HG03575 (cell line): ENCODE measurements around the gene SCFD1.
"Not testable (repeated sequence)": the region's sequence is repeated elsewhere in the genome, so short reads cannot be mapped to it uniquely, and the experiment has no call there.

Experiments used
- ATAC-seq: cut with Tn5 transposase; IDR thresholded peaks from one replicate; pipeline ENCODE4 v1.9.1; 2021; ENCODE audit not compliant: unreplicated experiment, insufficient number of reproducible peaks, low FRiP score; ENCODE audit errors: extremely low read depth

SCFD1 gene

GRCh38 chr14:30656190-30656632, 34.1 kb downstream of the SCFD1 start:
- ATAC-seq = no peak

GRCh38 chr14:30657050-30657449, 34.9 kb downstream of the SCFD1 start:
- no peak for ATAC-seq

GRCh38 chr14:30657606-30658163, 35.6 kb downstream of the SCFD1 start:
- no peak for ATAC-seq

DNA sequence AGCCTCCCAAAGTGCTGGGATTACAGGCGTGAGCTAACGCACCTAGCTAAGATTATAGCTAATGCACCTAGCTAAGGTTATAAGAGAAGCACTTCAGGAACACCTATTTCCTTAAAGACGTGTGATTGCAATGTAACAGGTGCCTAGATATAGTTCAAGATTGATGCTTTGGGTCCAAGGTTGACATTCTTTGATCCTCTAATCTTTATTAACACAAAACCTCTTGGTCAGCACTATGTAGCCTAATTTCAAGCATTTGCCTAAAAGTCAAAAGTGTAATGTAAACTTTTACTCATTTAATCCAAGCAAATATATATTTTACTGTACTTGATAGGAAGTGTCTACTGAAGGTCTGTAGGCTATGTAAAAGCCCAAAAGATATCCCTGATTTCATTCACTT, 36.5 kb downstream of the SCFD1 start:
- no peak for ATAC-seq

DNA sequence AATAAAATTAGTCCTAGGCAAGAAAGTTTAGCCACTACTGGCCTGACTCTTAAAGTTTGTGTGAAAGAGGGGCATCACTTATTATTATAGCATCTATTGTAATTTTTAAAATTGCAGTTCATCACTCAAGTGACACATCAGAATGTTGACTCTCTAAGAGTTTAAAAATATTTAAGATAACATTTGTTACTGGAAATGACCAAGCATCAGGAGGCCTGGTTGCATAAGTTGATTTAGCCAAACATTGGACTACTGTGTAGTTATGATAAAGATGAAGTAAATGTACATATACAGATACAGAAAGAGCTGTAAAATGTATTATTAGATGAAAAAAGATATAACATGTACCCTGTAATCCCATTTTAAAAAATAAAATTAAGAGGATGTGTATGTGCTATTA, 47.5 kb downstream of the SCFD1 start:
- no peak for ATAC-seq

DNA sequence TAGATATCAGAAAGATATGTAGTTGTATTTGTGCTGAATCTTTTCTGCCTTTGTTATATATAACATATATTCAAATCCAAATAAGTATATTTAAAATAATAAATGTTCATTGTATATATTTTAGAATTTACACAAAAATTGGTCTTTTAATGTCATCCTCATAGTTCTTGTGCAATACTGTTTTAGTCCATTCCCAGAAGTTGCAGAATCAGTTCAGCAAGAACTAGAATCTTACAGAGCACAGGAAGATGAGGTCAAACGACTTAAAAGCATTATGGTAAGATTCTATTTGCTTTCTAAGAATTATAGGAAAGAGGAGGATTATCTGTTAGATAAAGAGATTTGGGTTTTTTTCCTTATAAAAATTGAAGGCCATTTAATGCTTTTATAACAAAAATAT, 51.0 kb downstream of the SCFD1 start:
- ATAC-seq = no peak

GRCh38 chr14:30678926-30679431, 56.9 kb downstream of the SCFD1 start:
- ATAC-seq = no peak

DNA sequence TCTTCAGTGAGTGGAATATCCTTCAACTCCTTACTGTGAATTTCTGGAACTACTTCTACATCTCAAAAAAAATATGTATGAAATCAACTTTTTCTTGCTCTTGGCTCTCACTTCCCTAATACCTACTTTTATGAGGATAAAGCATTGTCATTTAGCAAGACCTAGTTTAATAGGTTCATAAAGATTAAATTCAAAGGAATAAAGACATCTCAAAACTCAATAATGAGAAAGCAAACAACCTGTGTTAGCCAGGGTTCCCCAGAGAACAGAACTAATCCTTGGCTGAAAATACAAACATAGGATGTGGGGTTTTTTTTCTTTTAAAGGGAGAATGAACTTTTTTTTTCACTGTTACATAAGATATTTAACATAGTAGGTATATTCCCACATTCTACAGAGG, 57.9 kb downstream of the SCFD1 start:
- ATAC-seq = no peak

GRCh38 chr14:30680776-30681175, 58.7 kb downstream of the SCFD1 start:
- ATAC-seq = not testable (repeated sequence)

GRCh38 chr14:30681752-30682355, 59.7 kb downstream of the SCFD1 start:
- no peak for ATAC-seq

DNA sequence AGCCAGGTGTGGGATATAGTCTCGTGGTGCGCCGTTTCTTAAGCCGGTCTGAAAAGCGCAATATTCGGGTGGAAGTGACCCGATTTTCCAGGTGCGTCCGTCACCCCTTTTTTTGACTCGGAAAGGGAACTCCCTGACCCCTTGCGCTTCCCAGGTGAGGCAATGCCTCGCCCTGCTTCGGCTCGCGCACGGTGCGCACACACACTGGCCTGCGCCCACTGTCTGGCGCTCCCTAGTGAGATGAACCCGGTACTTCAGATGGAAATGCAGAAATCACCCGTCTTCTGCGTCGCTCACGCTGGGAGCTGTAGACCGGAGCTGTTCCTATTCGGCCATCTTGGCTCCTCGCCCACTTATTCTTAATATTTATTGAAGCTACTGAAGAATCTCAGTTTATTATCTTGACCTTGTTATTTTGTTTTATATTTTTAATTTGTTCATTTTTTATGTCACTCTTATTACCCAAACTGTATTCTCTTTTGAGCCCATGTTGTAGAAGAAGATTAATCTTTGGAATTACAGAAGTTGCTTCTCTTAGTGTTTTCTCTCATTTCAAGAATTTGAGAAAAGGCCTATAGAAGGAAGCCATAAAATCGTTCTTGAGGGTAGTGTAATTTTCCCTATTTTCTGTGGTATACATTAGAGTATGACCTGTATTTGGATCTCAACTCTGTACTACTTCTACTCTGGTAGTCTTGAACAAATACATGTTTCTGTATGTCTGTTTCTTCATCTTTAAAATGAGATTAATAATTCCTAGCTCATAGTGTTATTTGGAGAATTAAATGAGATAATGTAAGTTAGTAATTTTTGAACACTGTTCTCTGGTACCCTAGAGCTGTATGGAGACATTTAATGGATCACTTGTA, 68.6 kb downstream of the SCFD1 start:
- ATAC-seq = not testable (repeated sequence)

GRCh38 chr14:30691751-30692398, 69.8 kb downstream of the SCFD1 start:
- ATAC-seq = no peak

DNA sequence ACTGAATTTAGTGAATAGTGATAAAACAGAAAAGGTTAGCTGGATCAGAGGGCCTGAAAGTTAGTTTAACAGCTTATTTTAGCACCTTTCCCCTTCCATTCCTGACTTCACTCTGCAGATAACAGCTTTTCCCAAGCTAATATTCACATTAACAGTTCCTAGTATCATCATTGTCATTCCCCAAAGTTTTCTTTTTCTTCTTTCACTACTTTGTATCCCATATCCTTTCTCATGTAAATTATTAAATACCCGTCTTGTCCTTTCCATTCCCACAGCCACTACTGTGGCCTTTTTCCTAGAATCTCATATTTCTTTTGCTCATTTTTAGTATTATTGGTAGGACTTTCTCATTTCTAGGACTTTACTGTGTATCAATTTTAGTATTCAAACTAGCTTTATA, 70.5 kb downstream of the SCFD1 start:
- no peak for ATAC-seq

GRCh38 chr14:30698463-30698862, 76.3 kb downstream of the SCFD1 start:
- ATAC-seq = no peak

DNA sequence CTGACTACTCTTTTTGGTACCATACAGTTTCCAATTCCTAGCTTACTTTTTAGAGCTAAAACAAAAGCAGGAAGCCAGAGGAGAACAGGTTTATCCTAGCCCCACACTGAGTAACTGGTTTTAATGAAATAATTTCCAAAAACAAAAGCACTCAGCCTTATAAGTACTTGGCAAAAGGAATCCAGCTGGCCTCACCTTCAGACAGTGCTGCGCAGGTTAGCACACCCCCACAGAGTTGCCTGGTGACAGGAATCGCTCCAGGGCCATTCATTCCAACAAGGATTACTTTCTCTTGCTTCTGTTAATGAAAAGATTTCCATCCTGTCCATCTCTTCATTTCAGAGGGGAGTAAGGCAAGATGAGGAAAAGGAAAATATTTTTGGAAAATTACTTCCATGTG, 84.6 kb downstream of the SCFD1 start:
- ATAC-seq = no peak

DNA sequence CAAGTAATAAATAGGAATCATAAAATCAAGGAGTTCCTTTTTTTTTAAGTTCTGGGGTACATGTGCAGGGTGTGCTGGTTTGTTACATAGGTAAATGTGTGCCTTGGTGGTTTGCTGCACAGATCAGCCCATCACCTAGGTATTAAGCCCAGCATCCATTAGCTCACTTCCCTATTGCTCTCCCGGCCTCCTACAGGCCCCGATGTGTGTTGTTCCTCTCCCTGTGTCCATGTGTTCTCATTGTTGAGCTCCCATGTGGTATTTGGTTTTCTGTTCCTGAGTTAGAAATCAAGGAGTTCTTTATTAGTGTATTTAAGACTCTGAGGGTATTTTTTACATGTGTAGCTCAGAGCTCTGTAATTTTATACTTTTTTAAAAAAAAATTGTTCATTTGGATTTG, 86.0 kb downstream of the SCFD1 start:
- ATAC-seq = no peak

- no peak for ATAC-seq
Observed at GRCh38 chr14:30709201-30709600, 87.1 kb downstream of the SCFD1 start.

DNA sequence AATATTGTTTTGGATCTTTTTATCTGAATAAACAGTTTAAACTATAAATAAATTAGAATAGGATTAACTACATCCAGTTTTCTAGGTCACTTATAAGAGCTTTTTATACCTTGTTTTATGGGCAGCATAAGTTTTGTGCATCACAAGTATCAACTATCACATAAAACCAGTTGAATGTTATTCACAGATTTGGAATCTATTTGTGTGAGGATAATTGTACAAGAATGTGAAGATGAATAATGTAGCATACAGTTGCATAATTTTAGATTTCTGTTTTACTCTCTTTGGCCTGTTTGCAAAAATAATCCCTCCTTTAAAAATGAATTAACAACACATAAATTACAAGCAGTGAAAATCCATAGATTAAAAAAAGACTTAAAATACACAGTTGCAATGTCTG, 88.8 kb downstream of the SCFD1 start:
- no peak for ATAC-seq

- ATAC-seq = no peak
Observed at GRCh38 chr14:30719137-30719536, 97.0 kb downstream of the SCFD1 start.

GRCh38 chr14:30725763-30726162, 103.6 kb downstream of the SCFD1 start:
- no peak for ATAC-seq
